ENCODE measurements around the gene SLC18A3. TPM values are rescaled to one million over a fixed set of nuclear protein-coding genes. Genes with fewer than 3 reads are reported as not detected.

The SLC18A3 gene
- total and polyA plus RNA-seq, 2 experiments from 2014 or later, result 0.16 TPM; not detected in 1

DNA sequence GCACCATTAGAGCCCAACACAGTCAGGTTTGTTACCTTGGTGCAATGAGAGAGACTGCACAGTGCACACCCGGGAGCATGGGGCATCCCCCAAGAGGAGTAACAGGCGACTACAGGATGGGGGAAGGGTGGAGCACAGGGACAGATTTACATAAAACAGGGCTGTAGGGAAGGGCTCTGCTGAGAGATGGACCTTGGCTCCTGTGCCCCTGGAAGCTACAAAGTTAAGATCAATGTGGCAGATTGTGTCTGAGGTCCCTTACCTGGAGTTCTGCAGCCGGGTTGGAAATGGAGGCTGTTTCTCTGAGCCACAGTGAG, 13.7 kb upstream of the SLC18A3 start (continued):
- TF ChIP-seq CREB1 (CRISPR knock-in tag; IDR thresholded peaks at IDR 0.05; ENCODE audit: low read depth) (no peak), NANOG (IDR thresholded peaks at IDR 0.05; ENCODE audit: borderline replicate concordance) (no peak), EZH2 (IDR thresholded peaks at IDR 0.05; ENCODE audit: low read depth, unreplicated experiment) (no peak), JUNB (IDR thresholded peaks at IDR 0.05; ENCODE audit: unreplicated experiment) (no peak)
- TF ChIP-seq, protein P1, sequence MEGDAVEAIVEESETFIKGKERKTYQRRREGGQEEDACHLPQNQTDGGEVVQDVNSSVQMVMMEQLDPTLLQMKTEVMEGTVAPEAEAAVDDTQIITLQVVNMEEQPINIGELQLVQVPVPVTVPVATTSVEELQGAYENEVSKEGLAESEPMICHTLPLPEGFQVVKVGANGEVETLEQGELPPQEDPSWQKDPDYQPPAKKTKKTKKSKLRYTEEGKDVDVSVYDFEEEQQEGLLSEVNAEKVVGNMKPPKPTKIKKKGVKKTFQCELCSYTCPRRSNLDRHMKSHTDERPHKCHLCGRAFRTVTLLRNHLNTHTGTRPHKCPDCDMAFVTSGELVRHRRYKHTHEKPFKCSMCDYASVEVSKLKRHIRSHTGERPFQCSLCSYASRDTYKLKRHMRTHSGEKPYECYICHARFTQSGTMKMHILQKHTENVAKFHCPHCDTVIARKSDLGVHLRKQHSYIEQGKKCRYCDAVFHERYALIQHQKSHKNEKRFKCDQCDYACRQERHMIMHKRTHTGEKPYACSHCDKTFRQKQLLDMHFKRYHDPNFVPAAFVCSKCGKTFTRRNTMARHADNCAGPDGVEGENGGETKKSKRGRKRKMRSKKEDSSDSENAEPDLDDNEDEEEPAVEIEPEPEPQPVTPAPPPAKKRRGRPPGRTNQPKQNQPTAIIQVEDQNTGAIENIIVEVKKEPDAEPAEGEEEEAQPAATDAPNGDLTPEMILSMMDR (conservative IDR thresholded peaks at IDR 0.05; ENCODE audit: low read depth in 2 of 2), result no peak

DNA sequence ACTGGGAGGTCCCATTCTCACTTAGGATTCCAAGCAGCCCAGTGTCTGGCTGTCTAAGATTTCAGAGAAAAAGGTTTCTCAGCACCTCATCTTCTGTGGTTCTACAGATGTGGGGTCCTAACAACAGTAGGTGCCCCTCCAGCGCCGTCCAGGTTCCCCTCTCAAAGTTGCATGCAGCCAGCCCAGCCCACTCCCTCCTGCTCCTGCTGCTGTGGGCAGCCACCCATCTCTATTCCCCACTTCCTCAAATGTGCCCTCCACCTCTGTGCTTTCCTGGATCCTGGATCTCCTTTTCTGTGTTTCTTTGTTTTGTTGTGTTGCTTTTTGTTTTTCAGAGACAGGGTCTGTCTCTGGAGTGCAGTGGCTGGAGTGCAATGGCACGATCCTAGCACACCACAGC, 13.3 kb upstream of the SLC18A3 start:
- H3K36me3 ChIP-seq (ENCODE audit: insufficient read depth), result no peaks in the 10 kb centered on the region
- H3K4me2 ChIP-seq, result no peak overlapping the region
- H3K9me2 ChIP-seq (ENCODE audit: insufficient read depth), result no peaks in the 10 kb centered on the region
- H3K27me3 Mint-ChIP-seq (ENCODE audit: insufficient read depth, low read depth, poor library complexity), result peaks cover 32% of the 10 kb centered on the region
- H3K27me3 ChIP-seq (ENCODE audit: insufficient read depth), result no peaks in the 10 kb centered on the region
- H3K9me3 Mint-ChIP-seq, result no peaks in the 10 kb centered on the region
- H3K4me1 ChIP-seq (ENCODE audit: insufficient read depth), result no peaks in the 10 kb centered on the region; the same call in 1 of the 2 replicates
- no peaks in the 10 kb centered on the region for H3K79me2 ChIP-seq (replicated peaks; ENCODE audit: insufficient read depth)
- H3K4me3 Mint-ChIP-seq, result no peak overlapping the region
- no peak for ATAC-seq
- H3K4me1 Mint-ChIP-seq, result peaks cover 13% of the 10 kb centered on the region
- no peak overlapping the region for H3K27ac ChIP-seq (ENCODE audit: low read depth)
- no peaks in the 10 kb centered on the region for H3K36me3 Mint-ChIP-seq (ENCODE audit: low read depth)
- H3K4me3 ChIP-seq, result no peak overlapping the region
- H4K20me1 ChIP-seq (replicated peaks; ENCODE audit: insufficient read depth), result no peaks in the 10 kb centered on the region
- no peak for DNase-seq (ENCODE audit: low spot score)
- H3F3A ChIP-seq (replicated peaks; ENCODE audit: low read depth), result no peaks in the 10 kb centered on the region
- no peak overlapping the region for H2AFZ ChIP-seq
- no peak overlapping the region for H3K27ac Mint-ChIP-seq
- TF ChIP-seq STAT1 (IDR thresholded peaks at IDR 0.05; ENCODE audit: unreplicated experiment) (no peak), ZNF331 (CRISPR knock-in tag; IDR thresholded peaks at IDR 0.05; ENCODE audit: low read depth) (no peak), CREB1 (CRISPR knock-in tag; IDR thresholded peaks at IDR 0.05; ENCODE audit: low read depth) (no peak), EZH2 (IDR thresholded peaks at IDR 0.05; ENCODE audit: low read depth, unreplicated experiment) (no peak), ZNF114 (CRISPR knock-in tag; IDR thresholded peaks at IDR 0.05) (no peak), NANOG (IDR thresholded peaks at IDR 0.05; ENCODE audit: borderline replicate concordance) (no peak), JUNB (IDR thresholded peaks at IDR 0.05; ENCODE audit: unreplicated experiment) (no peak), EZH2phosphoT487 (IDR thresholded peaks at IDR 0.05; ENCODE audit: unreplicated experiment) (no peak), POLR2AphosphoS5 (IDR thresholded peaks at IDR 0.05; ENCODE audit: low read depth) (no peak)
- TF ChIP-seq, protein P1 (conservative IDR thresholded peaks at IDR 0.05; ENCODE audit: low read depth in 2 of 2), result no peak
- TF ChIP-seq, protein P2, sequence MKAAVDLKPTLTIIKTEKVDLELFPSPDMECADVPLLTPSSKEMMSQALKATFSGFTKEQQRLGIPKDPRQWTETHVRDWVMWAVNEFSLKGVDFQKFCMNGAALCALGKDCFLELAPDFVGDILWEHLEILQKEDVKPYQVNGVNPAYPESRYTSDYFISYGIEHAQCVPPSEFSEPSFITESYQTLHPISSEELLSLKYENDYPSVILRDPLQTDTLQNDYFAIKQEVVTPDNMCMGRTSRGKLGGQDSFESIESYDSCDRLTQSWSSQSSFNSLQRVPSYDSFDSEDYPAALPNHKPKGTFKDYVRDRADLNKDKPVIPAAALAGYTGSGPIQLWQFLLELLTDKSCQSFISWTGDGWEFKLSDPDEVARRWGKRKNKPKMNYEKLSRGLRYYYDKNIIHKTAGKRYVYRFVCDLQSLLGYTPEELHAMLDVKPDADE (IDR thresholded peaks at IDR 0.05), result no peak
- TF ChIP-seq, protein P3, sequence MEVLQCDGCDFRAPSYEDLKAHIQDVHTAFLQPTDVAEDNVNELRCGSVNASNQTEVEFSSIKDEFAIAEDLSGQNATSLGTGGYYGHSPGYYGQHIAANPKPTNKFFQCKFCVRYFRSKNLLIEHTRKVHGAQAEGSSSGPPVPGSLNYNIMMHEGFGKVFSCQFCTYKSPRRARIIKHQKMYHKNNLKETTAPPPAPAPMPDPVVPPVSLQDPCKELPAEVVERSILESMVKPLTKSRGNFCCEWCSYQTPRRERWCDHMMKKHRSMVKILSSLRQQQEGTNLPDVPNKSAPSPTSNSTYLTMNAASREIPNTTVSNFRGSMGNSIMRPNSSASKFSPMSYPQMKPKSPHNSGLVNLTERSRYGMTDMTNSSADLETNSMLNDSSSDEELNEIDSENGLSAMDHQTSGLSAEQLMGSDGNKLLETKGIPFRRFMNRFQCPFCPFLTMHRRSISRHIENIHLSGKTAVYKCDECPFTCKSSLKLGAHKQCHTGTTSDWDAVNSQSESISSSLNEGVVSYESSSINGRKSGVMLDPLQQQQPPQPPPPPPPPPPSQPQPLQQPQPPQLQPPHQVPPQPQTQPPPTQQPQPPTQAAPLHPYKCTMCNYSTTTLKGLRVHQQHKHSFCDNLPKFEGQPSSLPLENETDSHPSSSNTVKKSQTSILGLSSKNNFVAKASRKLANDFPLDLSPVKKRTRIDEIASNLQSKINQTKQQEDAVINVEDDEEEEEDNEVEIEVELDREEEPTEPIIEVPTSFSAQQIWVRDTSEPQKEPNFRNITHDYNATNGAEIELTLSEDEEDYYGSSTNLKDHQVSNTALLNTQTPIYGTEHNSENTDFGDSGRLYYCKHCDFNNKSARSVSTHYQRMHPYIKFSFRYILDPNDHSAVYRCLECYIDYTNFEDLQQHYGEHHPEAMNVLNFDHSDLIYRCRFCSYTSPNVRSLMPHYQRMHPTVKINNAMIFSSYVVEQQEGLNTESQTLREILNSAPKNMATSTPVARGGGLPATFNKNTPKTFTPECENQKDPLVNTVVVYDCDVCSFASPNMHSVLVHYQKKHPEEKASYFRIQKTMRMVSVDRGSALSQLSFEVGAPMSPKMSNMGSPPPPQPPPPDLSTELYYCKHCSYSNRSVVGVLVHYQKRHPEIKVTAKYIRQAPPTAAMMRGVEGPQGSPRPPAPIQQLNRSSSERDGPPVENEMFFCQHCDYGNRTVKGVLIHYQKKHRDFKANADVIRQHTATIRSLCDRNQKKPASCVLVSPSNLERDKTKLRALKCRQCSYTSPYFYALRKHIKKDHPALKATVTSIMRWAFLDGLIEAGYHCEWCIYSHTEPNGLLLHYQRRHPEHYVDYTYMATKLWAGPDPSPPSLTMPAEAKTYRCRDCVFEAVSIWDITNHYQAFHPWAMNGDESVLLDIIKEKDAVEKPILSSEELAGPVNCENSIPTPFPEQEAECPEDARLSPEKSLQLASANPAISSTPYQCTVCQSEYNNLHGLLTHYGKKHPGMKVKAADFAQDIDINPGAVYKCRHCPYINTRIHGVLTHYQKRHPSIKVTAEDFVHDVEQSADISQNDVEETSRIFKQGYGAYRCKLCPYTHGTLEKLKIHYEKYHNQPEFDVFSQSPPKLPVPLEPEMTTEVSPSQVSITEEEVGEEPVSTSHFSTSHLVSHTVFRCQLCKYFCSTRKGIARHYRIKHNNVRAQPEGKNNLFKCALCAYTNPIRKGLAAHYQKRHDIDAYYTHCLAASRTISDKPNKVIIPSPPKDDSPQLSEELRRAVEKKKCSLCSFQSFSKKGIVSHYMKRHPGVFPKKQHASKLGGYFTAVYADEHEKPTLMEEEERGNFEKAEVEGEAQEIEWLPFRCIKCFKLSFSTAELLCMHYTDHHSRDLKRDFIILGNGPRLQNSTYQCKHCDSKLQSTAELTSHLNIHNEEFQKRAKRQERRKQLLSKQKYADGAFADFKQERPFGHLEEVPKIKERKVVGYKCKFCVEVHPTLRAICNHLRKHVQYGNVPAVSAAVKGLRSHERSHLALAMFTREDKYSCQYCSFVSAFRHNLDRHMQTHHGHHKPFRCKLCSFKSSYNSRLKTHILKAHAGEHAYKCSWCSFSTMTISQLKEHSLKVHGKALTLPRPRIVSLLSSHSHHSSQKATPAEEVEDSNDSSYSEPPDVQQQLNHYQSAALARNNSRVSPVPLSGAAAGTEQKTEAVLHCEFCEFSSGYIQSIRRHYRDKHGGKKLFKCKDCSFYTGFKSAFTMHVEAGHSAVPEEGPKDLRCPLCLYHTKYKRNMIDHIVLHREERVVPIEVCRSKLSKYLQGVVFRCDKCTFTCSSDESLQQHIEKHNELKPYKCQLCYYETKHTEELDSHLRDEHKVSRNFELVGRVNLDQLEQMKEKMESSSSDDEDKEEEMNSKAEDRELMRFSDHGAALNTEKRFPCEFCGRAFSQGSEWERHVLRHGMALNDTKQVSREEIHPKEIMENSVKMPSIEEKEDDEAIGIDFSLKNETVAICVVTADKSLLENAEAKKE (CRISPR knock-in tag; IDR thresholded peaks at IDR 0.05), result no peak

All from GM23338 (cell line).